GM12892 (cell line): ENCODE data around the gene MAP6.

Experiments
- POLR2A ChIP-seq: IDR thresholded peaks from 2 replicates; pipeline ENCODE4 v1.6.1; 2011; ENCODE audit warnings: low read depth, low read length, control low read depth
- POLR2AphosphoS5 ChIP-seq: IDR thresholded peaks from 2 replicates; pipeline ENCODE4 v1.6.1; 2011; ENCODE audit warnings: low read depth, low read length, control low read depth
- TAF1 ChIP-seq: IDR thresholded peaks from 2 replicates; pipeline ENCODE4 v1.6.1; 2011; ENCODE audit warnings: low read depth, mild to moderate bottlenecking, control low read depth, low read length, borderline replicate concordance

- TF ChIP-seq POLR2AphosphoS5 (no peak), POLR2A (no peak), TAF1 (no peak)
Observed at GRCh38 chr11:75576499-75576918, 92.3 kb downstream of the MAP6 start.
